Coronary artery (tissue), 2 donors: ENCODE measurements around the gene TARS3.

Experiments used
- DNase-seq: peaks from one replicate; pipeline ENCODE4 v3.0.0-alpha.2; 2017; ENCODE audit warnings: low spot score
- H3K27ac ChIP-seq, 2 donors: fragments of 200-600 bp; sonication (generic); one replicate each; pipeline ENCODE4 v1.5.1; 2016 to 2019
- H3K4me3 ChIP-seq: fragments of 200-600 bp; sonication (generic); 2 replicates; pipeline ENCODE4 v1.5.1; 2016; ENCODE audit warnings: mild to moderate bottlenecking, moderate library complexity
- TF ChIP-seq, protein P1 (sequence below): fragments of 200-600 bp; sonication (generic); IDR thresholded peaks from one replicate; pipeline ENCODE4 v1.5.1; 2019; ENCODE audit warnings: antibody characterized with exemption

The TARS3 gene

DNA sequence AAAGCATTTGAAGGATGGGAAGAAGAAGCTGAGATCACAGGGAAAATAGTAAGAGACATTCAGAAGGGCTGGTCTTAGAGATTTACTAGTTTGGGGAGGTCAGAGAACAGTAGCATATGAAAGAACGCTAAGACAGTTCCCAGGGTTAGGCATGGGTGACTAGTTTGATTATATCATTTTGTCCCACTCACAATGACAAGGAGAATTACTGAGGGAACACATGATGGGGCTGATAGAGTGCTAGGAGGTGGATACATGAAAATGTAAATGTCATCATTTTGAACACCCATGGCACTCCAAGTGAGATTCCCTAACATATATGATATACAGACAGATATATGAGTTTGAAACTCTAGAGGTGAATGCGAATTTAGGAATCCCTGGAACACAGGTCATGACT lies 9.3 kb upstream of the TARS3 start:
- no peak for DNase-seq
- H3K4me3 ChIP-seq, result no peak overlapping the region
- no peak overlapping the region for H3K27ac ChIP-seq
- TF ChIP-seq, protein P1, sequence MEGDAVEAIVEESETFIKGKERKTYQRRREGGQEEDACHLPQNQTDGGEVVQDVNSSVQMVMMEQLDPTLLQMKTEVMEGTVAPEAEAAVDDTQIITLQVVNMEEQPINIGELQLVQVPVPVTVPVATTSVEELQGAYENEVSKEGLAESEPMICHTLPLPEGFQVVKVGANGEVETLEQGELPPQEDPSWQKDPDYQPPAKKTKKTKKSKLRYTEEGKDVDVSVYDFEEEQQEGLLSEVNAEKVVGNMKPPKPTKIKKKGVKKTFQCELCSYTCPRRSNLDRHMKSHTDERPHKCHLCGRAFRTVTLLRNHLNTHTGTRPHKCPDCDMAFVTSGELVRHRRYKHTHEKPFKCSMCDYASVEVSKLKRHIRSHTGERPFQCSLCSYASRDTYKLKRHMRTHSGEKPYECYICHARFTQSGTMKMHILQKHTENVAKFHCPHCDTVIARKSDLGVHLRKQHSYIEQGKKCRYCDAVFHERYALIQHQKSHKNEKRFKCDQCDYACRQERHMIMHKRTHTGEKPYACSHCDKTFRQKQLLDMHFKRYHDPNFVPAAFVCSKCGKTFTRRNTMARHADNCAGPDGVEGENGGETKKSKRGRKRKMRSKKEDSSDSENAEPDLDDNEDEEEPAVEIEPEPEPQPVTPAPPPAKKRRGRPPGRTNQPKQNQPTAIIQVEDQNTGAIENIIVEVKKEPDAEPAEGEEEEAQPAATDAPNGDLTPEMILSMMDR, result no peak

DNA sequence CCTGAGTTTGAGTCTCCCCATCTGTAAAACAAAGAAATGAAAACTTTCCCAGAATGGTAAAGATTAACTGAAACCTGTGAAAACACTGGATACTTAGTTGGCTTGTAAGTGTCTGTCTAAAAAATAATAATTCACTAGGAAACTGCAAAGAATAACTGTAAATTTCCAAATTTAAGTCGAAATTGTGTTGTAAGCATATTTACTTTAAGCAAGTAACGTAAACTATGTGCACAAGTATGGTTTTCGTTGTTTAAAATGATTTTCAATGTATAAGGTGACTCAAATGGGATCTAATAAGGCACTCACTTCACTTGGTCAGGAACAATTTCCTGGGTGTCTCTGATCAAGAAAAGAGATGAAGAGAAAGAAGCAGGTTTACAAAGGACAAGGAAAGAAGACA lies 8.5 kb upstream of the TARS3 start:
- no peak overlapping the region for H3K4me3 ChIP-seq
- no peak for DNase-seq
- TF ChIP-seq, protein P1, result no peak
- H3K27ac ChIP-seq, result no peak overlapping the region

DNA sequence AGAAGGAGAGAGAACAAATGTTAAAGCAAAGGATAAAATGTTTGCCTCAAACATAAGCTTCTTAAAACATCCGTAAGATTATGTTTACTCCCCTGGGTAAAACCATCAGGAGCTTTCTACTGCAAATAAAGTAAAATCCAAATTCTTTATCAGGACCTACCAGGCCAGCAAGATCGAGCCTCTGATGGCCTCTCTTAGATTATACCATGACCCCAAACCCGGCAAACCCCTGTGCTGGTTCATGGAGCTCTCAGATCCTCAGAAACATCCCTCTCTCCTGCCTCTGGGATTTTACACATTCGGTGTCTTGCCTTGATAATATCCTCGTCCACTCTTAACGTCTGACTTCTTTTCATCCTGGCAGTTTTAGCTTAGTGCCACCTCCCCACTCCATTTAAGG lies 7.5 kb upstream of the TARS3 start:
- no peak for DNase-seq
- H3K27ac ChIP-seq, result no peak overlapping the region
- H3K4me3 ChIP-seq, result no peak overlapping the region
- TF ChIP-seq, protein P1, result no peak

DNA sequence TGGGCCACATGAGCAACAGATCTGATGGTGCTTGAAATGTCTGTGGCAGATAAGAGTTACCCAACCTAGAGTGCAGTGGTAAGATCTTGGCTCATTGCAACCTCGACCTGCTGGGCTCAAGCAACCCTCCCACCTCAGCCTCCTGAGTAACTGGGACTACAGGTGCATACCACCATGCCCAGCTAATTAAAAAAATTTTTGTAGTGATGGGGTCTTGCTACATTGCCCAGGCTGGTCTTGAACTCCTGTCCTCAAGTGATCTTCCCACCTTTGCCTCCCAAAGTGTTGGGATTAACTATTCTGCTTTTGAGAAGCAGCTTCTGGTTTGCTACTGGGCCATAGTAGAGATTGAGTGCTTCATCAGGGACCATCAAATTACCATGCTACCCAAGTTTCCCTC lies 2.9 kb upstream of the TARS3 start:
- TF ChIP-seq, protein P1, result no peak
- DNase-seq, result no peak
- Histone ChIP-seq H3K27ac (no peak overlapping the region), H3K4me3 (no peak overlapping the region)

DNA sequence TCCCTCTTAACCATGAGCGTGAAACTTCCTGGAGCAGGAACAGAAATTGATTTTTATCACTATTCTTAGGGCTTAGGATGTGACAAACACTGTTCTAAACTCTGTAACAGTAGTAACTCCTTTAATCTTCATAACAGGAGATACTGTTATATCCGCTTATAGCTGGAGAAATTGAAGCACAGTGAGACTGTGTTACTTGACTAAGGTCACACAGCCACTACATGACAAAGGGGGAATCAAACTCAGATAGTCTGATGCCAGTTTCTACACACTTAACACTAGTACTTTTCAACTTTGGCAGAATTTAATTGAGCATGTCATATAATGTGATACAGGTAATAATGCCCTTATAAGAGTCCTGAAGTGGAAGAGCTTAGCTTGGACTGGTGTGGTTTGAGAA lies 800 bp upstream of the TARS3 start:
- TF ChIP-seq, protein P1, result no peak
- peak overlapping the region in 1 of 2 donors; percentile 95 for H3K27ac ChIP-seq
- DNase-seq, result no peak
- no peak overlapping the region for H3K4me3 ChIP-seq

DNA sequence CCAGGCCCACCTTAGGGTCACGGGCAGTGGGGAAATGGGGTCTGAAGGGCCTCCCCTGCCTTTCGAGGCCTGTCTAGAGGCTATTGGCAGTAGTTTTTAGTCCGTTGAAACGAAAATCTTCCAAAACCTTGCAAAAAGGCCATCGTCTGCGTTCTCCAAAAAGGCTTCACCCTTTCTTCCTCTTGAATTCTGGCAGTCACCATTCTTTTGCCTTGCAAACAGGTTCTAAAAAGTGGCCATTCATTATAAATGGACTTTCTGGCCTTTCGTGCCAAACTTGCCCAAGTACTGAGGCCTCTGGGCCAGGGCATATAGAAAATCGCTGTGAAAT lies 367 bp upstream of the TARS3 start:
- TF ChIP-seq, protein P1, result no peak
- Histone ChIP-seq H3K27ac (peak overlapping the region; percentile 95 to 96), H3K4me3 (peak overlapping the region; percentile 85)
- no peak for DNase-seq

DNA sequence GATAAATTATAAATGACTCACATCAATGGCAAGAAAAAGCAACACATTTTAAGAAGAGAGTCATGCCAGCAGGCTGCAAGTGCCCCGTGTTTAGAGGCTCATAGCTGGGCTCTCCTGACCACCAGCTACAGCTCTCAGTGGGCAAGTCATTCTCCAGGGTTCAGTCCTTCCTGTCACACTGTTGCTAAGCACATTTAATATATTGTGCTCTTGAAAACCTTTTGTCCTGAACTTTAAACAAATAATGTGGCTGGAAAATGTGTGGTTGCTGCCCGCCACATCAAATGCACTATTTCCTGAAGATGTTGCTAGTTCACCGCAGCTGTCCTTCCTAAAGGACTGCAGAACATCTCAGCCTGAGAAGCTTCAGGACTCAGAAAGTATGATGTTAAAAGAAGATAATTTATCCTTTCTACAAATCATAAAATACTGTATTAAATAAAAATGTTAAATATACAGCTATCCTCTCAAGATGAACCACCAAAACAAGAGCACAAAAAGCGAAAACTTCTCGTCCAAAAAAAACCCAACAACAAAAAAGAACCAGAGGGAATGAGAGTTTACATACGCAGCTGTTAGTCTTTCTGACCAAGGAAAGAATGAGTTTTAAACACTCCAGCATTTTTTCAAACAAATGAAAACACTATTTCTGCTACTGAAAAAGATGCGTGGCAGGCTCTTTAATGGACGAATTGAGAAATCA lies 951 bp downstream of the TARS3 start:
- no peak for DNase-seq
- Histone ChIP-seq H3K4me3 (peak overlapping the region; percentile 85), H3K27ac (peak overlapping the region; percentile 95 to 96)
- TF ChIP-seq, protein P1, result no peak
